A549 (cell line): ENCODE results near the gene SEPTIN3. TPM values are rescaled to one million over a fixed set of nuclear protein-coding genes. Genes with fewer than 3 reads are reported as not detected.

ENCODE experiments used
- ATAC-seq, 2 experiments: fragments of 200-7000 bp in 1 of 2; fragments of >200 bp in 1 of 2; cut with Nextera tagmentation in 1 of 2; cut with Tn5 transposase in 1 of 2; 3 replicates each; pipeline versions ENCODE4 v1.8.0 to v1.9.1; 2018 to 2020; ENCODE audit warnings: mild to moderate bottlenecking in 1 of 2, moderate library complexity in 1 of 2
- CTCF ChIA-PET: fragments of 300-600 bp; sonication (Branson Sonifier 250); formaldehyde crosslinking; extraction: SDS; loops from one replicate; lab custom pipeline; 2021; ENCODE audit warnings: antibody characterized with exemption, inconsistent platforms; lab: Yijun Ruan, JAX
- POLR2A ChIA-PET: fragments of 350-600 bp; formaldehyde crosslinking; extraction: SDS; loops from one replicate; lab custom pipeline; 2021; ENCODE audit warnings: antibody characterized with exemption, inconsistent platforms; lab: Yijun Ruan, JAX
- DNase-seq, 2 experiments: peaks; one replicate each; pipeline versions ENCODE4 v3.0.0 to v3.0.0-alpha.2; 2011 to 2016; ENCODE audit warnings: low read depth in 1 of 2, low spot score in 1 of 2
- FAIRE-seq: peaks from 2 replicates; lab custom pipeline; 2011; peaks lifted over from hg19 to GRCh38; lab: Jason Lieb, UNC
- H3K27ac ChIP-seq, 2 experiments: fragments of >200 bp; sonication (Bioruptor Twin); formaldehyde crosslinking; 3 replicates each; pipeline ENCODE4 v1.5.1; 2016 to 2017
- H3K4me1 ChIP-seq: fragments of >200 bp; sonication (Bioruptor Twin); formaldehyde crosslinking; 3 replicates; pipeline ENCODE4 v1.6.1; 2016
- H3K4me2 ChIP-seq: fragments of >200 bp; sonication (Bioruptor Twin); formaldehyde crosslinking; 3 replicates; pipeline ENCODE4 v1.6.1; 2016
- H3K4me3 ChIP-seq: fragments of >200 bp; sonication (Bioruptor Twin); formaldehyde crosslinking; 3 replicates; pipeline ENCODE4 v1.5.1; 2016
- H3K9me3 ChIP-seq: fragments of >200 bp; sonication (Bioruptor Twin); formaldehyde crosslinking; 3 replicates; pipeline ENCODE4 v1.6.1; 2016
- CEBPB ChIP-seq, 2 experiments: fragments of >200 bp in 1 of 2; sonication (Bioruptor Twin) in 1 of 2; formaldehyde crosslinking in 1 of 2; IDR thresholded peaks; 2 replicates each; pipeline ENCODE4 v1.6.1; 2012 to 2016
- CHD2 ChIP-seq: fragments of 150-350 bp; IDR thresholded peaks from 2 replicates; pipeline ENCODE4 v1.6.1; 2014; ENCODE audit warnings: low read length; ENCODE audit not compliant: partially characterized antibody
- FOSB ChIP-seq: fragments of 250-450 bp; sonication (Bioruptor Pico); IDR thresholded peaks from 2 replicates; pipeline ENCODE4 v1.5.0; 2020; ENCODE audit warnings: mild to moderate bottlenecking, moderate library complexity
- FOXS1 ChIP-seq: fragments of 250-450 bp; sonication (Bioruptor Pico); IDR thresholded peaks from 2 replicates; pipeline ENCODE4 v1.5.0; 2020; ENCODE audit warnings: mild to moderate bottlenecking, moderate library complexity
- HDAC2 ChIP-seq: fragments of 200-600 bp; sonication (generic); IDR thresholded peaks from 2 replicates; pipeline ENCODE4 v1.6.1; 2016
- HOXB5 ChIP-seq: fragments of 250-450 bp; sonication (Bioruptor Pico); IDR thresholded peaks from 2 replicates; pipeline ENCODE4 v1.5.0; 2020; ENCODE audit warnings: mild to moderate bottlenecking, moderate library complexity
- JUNB ChIP-seq: fragments of >200 bp; sonication (Bioruptor Twin); formaldehyde crosslinking; IDR thresholded peaks from 2 replicates; pipeline ENCODE4 v1.6.1; 2016
- MAFK ChIP-seq: fragments of 450-650 bp; IDR thresholded peaks from 2 replicates; pipeline ENCODE4 v1.6.1; 2014; ENCODE audit not compliant: partially characterized antibody
- MAZ ChIP-seq: fragments of 150-350 bp; IDR thresholded peaks from 2 replicates; pipeline ENCODE4 v1.6.1; 2014; ENCODE audit warnings: antibody characterized with exemption, low read depth, low read length, borderline replicate concordance
- NFE2L2 ChIP-seq: fragments of 150-350 bp; conservative IDR thresholded peaks from 2 replicates; pipeline ENCODE4 v1.6.1; 2014; ENCODE audit warnings: low read length
- POLR2A ChIP-seq: IDR thresholded peaks from 2 replicates; pipeline ENCODE4 v1.6.1; 2012; ENCODE audit warnings: mild to moderate bottlenecking, low read length
- RAD21 ChIP-seq, 2 experiments: fragments of >200 bp in 1 of 2; sonication (Bioruptor Twin) in 1 of 2; formaldehyde crosslinking in 1 of 2; IDR thresholded peaks in 1 of 2; conservative IDR thresholded peaks in 1 of 2; 2 replicates in 1 of 2; 3 replicates in 1 of 2; pipeline ENCODE4 v1.6.1; 2012 to 2018; ENCODE audit warnings: inconsistent platforms in 1 of 2
- RARB ChIP-seq: fragments of 250-450 bp; sonication (Bioruptor Pico); IDR thresholded peaks from 2 replicates; pipeline ENCODE4 v1.8.0; 2021; ENCODE audit warnings: mild to moderate bottlenecking, moderate library complexity
- ZNF302 ChIP-seq: fragments of 250-450 bp; sonication (Bioruptor Pico); IDR thresholded peaks from 2 replicates; pipeline ENCODE4 v1.9.0; 2021; ENCODE audit warnings: inconsistent platforms, mild to moderate bottlenecking, moderate library complexity
- WGBS: methylation state at CpG from one replicate; pipeline ENCODE4 v1.1.6; 2017; ENCODE audit errors: missing lambda C conversion rate; 5-methylcytosine and 5-hydroxymethylcytosine counted together
- polyA plus RNA-seq, 4 experiments: library from polyadenylated mRNA; depleted of rRNA in 3 of 4; stranded (reverse); fragments of >200 nt; fragmentation: RNase III in 1 of 4; extraction: RNeasy Plus Mini Kit Qiagen cat#74134 plus additional on column Dnase treatment in 1 of 4; gene quantifications; 2 replicates in 3 of 4; 3 replicates in 1 of 4; pipeline ENCODE4 v1.2.3, GENCODE V29; 2011 to 2017
- TF ChIP-seq, protein P1 (sequence below): fragments of 250-450 bp; sonication (Bioruptor Pico); IDR thresholded peaks from 2 replicates; pipeline ENCODE4 v1.5.0; 2020; ENCODE audit warnings: low read depth, mild to moderate bottlenecking, moderate library complexity
- TF ChIP-seq, protein P2 (sequence below): fragments of 450-650 bp; IDR thresholded peaks from 2 replicates; pipeline ENCODE4 v1.6.1; 2014; ENCODE audit warnings: antibody characterized with exemption
- TF ChIP-seq, protein P3 (sequence below): IDR thresholded peaks from 2 replicates; pipeline ENCODE4 v1.6.1; 2012

SEPTIN3 gene
- polyA plus RNA-seq, 2 of the 4 experiments (the other 2 are of a cell fraction): 1.1 to 1.3 TPM

DNA sequence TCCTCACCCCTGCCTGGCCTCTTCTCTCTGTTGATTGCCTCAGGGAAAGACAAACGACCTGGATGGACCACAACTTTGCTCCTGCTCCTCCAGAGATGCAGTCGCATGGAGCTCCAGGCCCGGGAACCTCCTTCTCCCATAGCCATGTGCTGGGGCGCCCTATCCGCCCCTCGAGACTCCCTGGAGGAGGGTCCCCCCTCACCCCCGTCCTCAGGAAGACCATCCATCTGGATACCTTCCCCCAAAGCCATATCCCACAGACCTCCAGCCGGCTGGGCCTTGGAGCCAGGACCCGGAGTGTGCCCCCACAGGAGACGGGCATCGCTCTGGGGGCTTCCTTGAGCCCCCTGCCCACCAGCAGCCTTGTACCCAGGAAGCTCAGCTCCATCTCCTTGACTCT lies 2.2 kb downstream of the SEPTIN3 start:
- TF ChIP-seq MAFK (no peak), JUNB (no peak), CEBPB (IDR thresholded peaks at IDR 0.05) (no peak), NFE2L2 (no peak), MAZ (no peak)
- TF ChIP-seq, protein P1, sequence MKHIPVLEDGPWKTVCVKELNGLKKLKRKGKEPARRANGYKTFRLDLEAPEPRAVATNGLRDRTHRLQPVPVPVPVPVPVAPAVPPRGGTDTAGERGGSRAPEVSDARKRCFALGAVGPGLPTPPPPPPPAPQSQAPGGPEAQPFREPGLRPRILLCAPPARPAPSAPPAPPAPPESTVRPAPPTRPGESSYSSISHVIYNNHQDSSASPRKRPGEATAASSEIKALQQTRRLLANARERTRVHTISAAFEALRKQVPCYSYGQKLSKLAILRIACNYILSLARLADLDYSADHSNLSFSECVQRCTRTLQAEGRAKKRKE (CRISPR knock-in tag): no peak
- TF ChIP-seq, protein P2, sequence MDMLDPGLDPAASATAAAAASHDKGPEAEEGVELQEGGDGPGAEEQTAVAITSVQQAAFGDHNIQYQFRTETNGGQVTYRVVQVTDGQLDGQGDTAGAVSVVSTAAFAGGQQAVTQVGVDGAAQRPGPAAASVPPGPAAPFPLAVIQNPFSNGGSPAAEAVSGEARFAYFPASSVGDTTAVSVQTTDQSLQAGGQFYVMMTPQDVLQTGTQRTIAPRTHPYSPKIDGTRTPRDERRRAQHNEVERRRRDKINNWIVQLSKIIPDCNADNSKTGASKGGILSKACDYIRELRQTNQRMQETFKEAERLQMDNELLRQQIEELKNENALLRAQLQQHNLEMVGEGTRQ: no peak
- TF ChIP-seq, all 56 proteins: peak for 0
- Histone ChIP-seq H3K4me2 (no peak overlapping the region), H3K4me3 (no peak overlapping the region), H3K4me1 (no peaks in the 10 kb centered on the region), H3K9me3 (no peaks in the 10 kb centered on the region), H3K27ac (no peak overlapping the region)
- no peak for DNase-seq
- no peak for ATAC-seq
- 30% methylated on average over 2 of the region's 11 CpGs for WGBS
- FAIRE-seq: no peak
- POLR2A ChIA-PET: no interaction called here
- CTCF ChIA-PET: interaction anchor here (1.0 to 1.3 kb wide), 3 partner anchors 13 to 225 kb away, joined by 3 to 5 read pairs (median 4); no protein-coding TSS in a partner anchor

DNA sequence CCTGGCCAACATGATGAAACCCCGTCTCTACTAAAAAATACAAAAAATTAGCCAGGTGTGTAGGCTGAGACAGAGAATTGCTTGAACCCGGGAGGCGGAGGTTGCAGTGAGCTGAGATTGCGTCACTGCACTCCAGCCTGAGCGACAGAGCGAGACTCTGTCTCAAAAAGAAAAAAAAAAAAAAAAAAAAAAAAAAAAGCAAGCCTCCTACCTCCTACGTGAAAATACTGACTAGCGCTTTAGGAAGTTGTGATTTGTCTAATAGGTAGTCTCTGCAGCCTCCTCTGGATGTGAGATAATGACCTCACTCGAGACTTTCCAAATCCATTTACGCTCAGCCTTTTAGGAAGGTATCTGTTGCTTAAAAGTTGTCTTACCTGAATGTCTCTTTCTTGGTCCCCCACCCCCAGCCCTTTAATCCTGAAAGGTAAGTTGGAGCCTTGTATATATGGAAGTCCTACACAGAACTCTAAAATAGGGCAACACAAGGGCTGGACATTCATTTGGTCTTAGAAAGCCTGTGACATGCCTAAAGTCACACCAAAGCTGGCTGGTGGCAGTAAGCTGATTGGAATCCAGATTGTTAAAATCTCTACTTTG lies 5.5 kb downstream of the SEPTIN3 start:
- ChIA-PET POLR2A (no interaction called here), CTCF (interaction anchor here (1.6 kb wide), 1 partner anchor 8 kb away, joined by 4 read pairs; no protein-coding TSS in a partner anchor)
- Histone ChIP-seq H3K27ac (no peak overlapping the region), H3K4me1 (no peaks in the 10 kb centered on the region), H3K9me3 (no peaks in the 10 kb centered on the region), H3K4me3 (no peak overlapping the region), H3K4me2 (no peak overlapping the region; the same call in 2 of the 3 replicates)
- ATAC-seq: no peak
- DNase-seq: no peak
- TF ChIP-seq POLR2A (no peak), CEBPB (IDR thresholded peaks at IDR 0.05) (0 out of 4 replicates have a peak, but pooled peaks of 1 of the 2 experiments have one; percentile 12)
- TF ChIP-seq, protein P2: no peak
- WGBS: 22% methylated on average over 10 of the region's 10 CpGs
- FAIRE-seq: no peak

DNA sequence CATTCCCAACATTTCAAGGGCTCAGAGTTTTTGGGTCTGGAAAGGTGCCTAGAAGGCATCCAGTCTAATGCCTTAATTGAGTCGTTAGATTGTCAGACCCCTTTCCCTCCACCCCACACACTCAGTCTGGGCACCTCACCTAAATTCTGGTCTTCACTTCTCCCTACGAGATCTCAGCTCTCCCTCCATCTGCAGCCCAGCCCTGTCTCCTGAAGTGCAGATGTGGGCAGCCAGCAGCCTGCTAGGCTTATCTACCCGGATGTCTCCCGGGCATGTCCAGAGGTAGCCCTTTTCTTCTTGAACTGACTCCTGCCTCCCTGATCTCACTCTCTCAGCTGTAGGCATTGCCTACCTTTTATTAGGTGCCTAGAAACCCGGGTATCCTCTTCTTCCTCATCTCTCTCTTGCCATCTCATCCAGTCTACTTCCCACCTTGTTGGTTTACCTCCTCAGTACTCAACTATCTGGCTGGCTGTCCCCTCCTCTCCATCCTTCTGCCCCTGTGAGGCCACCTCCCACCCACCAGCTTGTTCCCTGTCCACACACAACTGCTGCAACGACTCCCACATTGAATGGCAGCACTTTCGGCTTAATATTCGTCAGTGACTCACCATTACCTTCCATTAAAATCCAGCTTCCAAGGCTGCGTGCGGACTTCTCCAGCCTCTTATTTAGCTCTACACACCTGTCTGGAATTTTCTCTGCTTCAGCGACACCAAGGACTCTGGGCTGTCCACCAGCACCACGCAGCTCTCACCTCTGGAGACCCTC lies 6.2 kb downstream of the SEPTIN3 start:
- H3K4me2 ChIP-seq: peak overlapping the region; percentile 97; the same call in 2 of the 3 replicates
- no peak overlapping the region for H3K27ac ChIP-seq
- TF ChIP-seq FOXS1 (CRISPR knock-in tag) (no peak), HOXB5 (CRISPR knock-in tag) (no peak), RARB (no peak), HDAC2 (no peak), CHD2 (no peak), FOSB (CRISPR knock-in tag) (no peak), RAD21 (conservative IDR thresholded peaks at IDR 0.05 in 1 of 2, IDR thresholded peaks at IDR 0.05 in 1 of 2) (no peak), ZNF302 (CRISPR knock-in tag) (no peak)
- TF ChIP-seq, protein P3, sequence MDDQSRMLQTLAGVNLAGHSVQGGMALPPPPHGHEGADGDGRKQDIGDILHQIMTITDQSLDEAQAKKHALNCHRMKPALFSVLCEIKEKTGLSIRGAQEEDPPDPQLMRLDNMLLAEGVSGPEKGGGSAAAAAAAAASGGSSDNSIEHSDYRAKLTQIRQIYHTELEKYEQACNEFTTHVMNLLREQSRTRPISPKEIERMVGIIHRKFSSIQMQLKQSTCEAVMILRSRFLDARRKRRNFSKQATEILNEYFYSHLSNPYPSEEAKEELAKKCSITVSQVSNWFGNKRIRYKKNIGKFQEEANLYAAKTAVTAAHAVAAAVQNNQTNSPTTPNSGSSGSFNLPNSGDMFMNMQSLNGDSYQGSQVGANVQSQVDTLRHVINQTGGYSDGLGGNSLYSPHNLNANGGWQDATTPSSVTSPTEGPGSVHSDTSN: no peak
- WGBS: 59% methylated on average over 12 of the region's 12 CpGs
- H3K4me3 ChIP-seq: no peak overlapping the region; the same call in 2 of the 3 replicates
- no peak for FAIRE-seq
- ChIA-PET POLR2A (no interaction called here), CTCF (interaction anchor here (1.6 kb wide), 1 partner anchor 9 kb away, joined by 4 read pairs; no protein-coding TSS in a partner anchor)
- no peaks in the 10 kb centered on the region for H3K4me1 ChIP-seq
- peak in 1 of 2 experiments; percentile 38; a peak in 3 of 6 replicates for ATAC-seq
- no peaks in the 10 kb centered on the region for H3K9me3 ChIP-seq
- no peak for DNase-seq
